ENCODE results near the gene NBEA. TPM values are rescaled to one million over a fixed set of nuclear protein-coding genes. Genes with fewer than 3 reads are reported as not detected.

NBEA gene
- total RNA-seq, 1 experiment from 2014 or later, result 3.3 TPM

GRCh38 chr13:35144166-35144890 is 202.3 kb downstream of the NBEA start:
- Mint-ChIP-seq H3K4me1 (ENCODE audit: insufficient read depth, unreplicated experiment) (peaks cover 7% of the 10 kb centered on the region), H3K27me3 (ENCODE audit: insufficient read depth, unreplicated experiment) (no peaks in the 10 kb centered on the region), H3K4me3 (ENCODE audit: unreplicated experiment) (no peak overlapping the region), H3K9me3 (ENCODE audit: unreplicated experiment) (no peaks in the 10 kb centered on the region), H3K36me3 (ENCODE audit: insufficient read depth, unreplicated experiment) (no peaks in the 10 kb centered on the region), H3K27ac (ENCODE audit: low read depth, unreplicated experiment) (no peak overlapping the region)
- POLR2A ChIA-PET, result no interaction called here
- no peak for TF ChIP-seq CTCF (IDR thresholded peaks at IDR 0.05; ENCODE audit: unreplicated experiment)
- peak; percentile 47 for DNase-seq (ENCODE audit: unreplicated experiment)
- no TSS peak for BruUV-seq (replicated peaks)
- CTCF ChIA-PET, result interaction anchor here (0.6 to 0.9 kb wide), 2 partner anchors 19 to 647 kb away, joined by 3 read pairs; no protein-coding TSS in a partner anchor
- intact Hi-C loops (cut with micrococcal nuclease), result no loop called here

GRCh38 chr13:35146686-35147085 is 204.6 kb downstream of the NBEA start:
- Mint-ChIP-seq H3K4me3 (ENCODE audit: unreplicated experiment) (no peak overlapping the region), H3K27me3 (ENCODE audit: insufficient read depth, unreplicated experiment) (no peaks in the 10 kb centered on the region), H3K9me3 (ENCODE audit: unreplicated experiment) (no peaks in the 10 kb centered on the region), H3K36me3 (ENCODE audit: insufficient read depth, unreplicated experiment) (no peaks in the 10 kb centered on the region), H3K4me1 (ENCODE audit: insufficient read depth, unreplicated experiment) (peaks cover 7% of the 10 kb centered on the region), H3K27ac (ENCODE audit: low read depth, unreplicated experiment) (no peak overlapping the region)
- POLR2A ChIA-PET, result no interaction called here
- CTCF ChIA-PET, result no interaction called here
- DNase-seq (ENCODE audit: unreplicated experiment), result no peak
- no peak for TF ChIP-seq CTCF (IDR thresholded peaks at IDR 0.05; ENCODE audit: unreplicated experiment)
- no TSS peak for BruUV-seq (replicated peaks)
- intact Hi-C loops (cut with micrococcal nuclease), result no loop called here

- POLR2A ChIA-PET, result interaction anchor here (0.9 kb wide), 1 partner anchor 1035 kb away, joined by 3 read pairs; no protein-coding TSS in a partner anchor
- no peaks in the 10 kb centered on the region for H3K27me3 Mint-ChIP-seq (ENCODE audit: insufficient read depth, unreplicated experiment)
- CTCF ChIA-PET, result interaction anchor here (0.7 to 2.5 kb wide), 8 partner anchors 551 to 1357 kb away, joined by 3 to 15 read pairs (median 4); no protein-coding TSS in a partner anchor
- H3K4me3 Mint-ChIP-seq (ENCODE audit: unreplicated experiment), result no peak overlapping the region
- no TSS peak for BruUV-seq (replicated peaks)
- peak; percentile 57 for TF ChIP-seq CTCF (IDR thresholded peaks at IDR 0.05; ENCODE audit: unreplicated experiment)
- H3K4me1 Mint-ChIP-seq (ENCODE audit: insufficient read depth, unreplicated experiment), result no peaks in the 10 kb centered on the region
- no peaks in the 10 kb centered on the region for H3K9me3 Mint-ChIP-seq (ENCODE audit: unreplicated experiment)
- intact Hi-C loops (cut with micrococcal nuclease), result loop anchor here (1.0 to 10.0 kb wide), 4 partner anchors 1080 to 1432 kb away; no protein-coding TSS in a partner anchor
- no peak overlapping the region for H3K27ac Mint-ChIP-seq (ENCODE audit: low read depth, unreplicated experiment)
- no peaks in the 10 kb centered on the region for H3K36me3 Mint-ChIP-seq (ENCODE audit: insufficient read depth, unreplicated experiment)
- DNase-seq (ENCODE audit: unreplicated experiment), result peak; percentile 73
Observed at GRCh38 chr13:35157143-35157755, 215.2 kb downstream of the NBEA start.

DNA sequence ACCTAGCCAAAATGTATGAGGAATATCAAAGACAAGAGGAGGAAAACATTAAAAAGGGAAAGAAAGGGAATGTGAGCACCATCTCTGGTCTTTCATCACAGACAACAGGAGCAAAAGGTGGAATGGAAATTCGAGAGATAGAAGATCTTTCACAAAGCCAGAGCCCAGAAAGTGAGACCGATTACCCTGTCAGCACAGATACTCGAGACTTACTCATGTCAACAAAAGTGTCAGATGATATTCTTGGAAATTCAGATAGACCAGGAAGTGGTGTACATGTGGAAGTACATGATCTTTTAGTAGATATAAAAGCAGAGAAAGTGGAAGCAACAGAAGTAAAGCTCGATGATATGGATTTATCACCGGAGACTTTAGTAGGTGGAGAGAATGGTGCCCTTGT is 217.0 kb downstream of the NBEA start:
- BruUV-seq (replicated peaks), result no TSS peak
- Mint-ChIP-seq H3K4me3 (ENCODE audit: unreplicated experiment) (no peak overlapping the region), H3K27ac (ENCODE audit: low read depth, unreplicated experiment) (no peak overlapping the region), H3K4me1 (ENCODE audit: insufficient read depth, unreplicated experiment) (no peaks in the 10 kb centered on the region), H3K9me3 (ENCODE audit: unreplicated experiment) (no peaks in the 10 kb centered on the region), H3K27me3 (ENCODE audit: insufficient read depth, unreplicated experiment) (no peaks in the 10 kb centered on the region), H3K36me3 (ENCODE audit: insufficient read depth, unreplicated experiment) (no peaks in the 10 kb centered on the region)
- DNase-seq (ENCODE audit: unreplicated experiment), result no peak
- no peak for TF ChIP-seq CTCF (IDR thresholded peaks at IDR 0.05; ENCODE audit: unreplicated experiment)
- POLR2A ChIA-PET, result interaction anchor here (0.7 to 1.0 kb wide), 2 partner anchors 18 to 1450 kb away, joined by 3 read pairs; no protein-coding TSS in a partner anchor
- intact Hi-C loops (cut with micrococcal nuclease), result loop anchor here (10.0 kb wide), 2 partner anchors 1354 to 1434 kb away; no protein-coding TSS in a partner anchor
- CTCF ChIA-PET, result interaction anchor here (0.6 to 2.5 kb wide), 4 partner anchors 21 to 1359 kb away, joined by 3 to 15 read pairs (median 12); no protein-coding TSS in a partner anchor

Measured in MCF 10A (cell line).